ENCODE results near the gene WWC2.

DNA sequence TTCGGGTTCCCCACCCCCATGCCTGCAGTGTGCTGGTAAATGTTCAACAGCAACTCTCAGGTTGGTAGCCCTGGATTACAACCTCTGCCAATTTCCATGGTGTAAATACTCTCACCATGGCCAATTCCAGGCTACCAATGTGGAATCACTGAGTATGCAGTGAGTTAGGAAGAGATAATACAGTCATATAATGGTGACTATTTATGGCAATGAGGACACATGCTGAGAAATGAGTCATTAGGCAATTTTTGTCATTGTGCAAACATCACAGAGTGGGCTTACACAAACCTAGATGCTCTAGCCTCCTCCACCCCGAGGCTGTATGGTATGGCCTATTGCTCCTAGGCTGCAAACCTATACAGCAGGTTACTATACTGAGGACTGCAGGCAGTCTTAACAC is 227.8 kb downstream of the WWC2 start:
- TF ChIP-seq, protein P1, sequence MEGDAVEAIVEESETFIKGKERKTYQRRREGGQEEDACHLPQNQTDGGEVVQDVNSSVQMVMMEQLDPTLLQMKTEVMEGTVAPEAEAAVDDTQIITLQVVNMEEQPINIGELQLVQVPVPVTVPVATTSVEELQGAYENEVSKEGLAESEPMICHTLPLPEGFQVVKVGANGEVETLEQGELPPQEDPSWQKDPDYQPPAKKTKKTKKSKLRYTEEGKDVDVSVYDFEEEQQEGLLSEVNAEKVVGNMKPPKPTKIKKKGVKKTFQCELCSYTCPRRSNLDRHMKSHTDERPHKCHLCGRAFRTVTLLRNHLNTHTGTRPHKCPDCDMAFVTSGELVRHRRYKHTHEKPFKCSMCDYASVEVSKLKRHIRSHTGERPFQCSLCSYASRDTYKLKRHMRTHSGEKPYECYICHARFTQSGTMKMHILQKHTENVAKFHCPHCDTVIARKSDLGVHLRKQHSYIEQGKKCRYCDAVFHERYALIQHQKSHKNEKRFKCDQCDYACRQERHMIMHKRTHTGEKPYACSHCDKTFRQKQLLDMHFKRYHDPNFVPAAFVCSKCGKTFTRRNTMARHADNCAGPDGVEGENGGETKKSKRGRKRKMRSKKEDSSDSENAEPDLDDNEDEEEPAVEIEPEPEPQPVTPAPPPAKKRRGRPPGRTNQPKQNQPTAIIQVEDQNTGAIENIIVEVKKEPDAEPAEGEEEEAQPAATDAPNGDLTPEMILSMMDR (IDR thresholded peaks at IDR 0.05; ENCODE audit: poor library complexity): no peak
- TF ChIP-seq EZH2 (IDR thresholded peaks at IDR 0.05; ENCODE audit: borderline replicate concordance): no peak
- no peak for TF ChIP-seq EZH2phosphoT487 (IDR thresholded peaks at IDR 0.05; ENCODE audit: low read depth, severe bottlenecking, unreplicated experiment)
